H1 (cell line): Measurements from ENCODE around the gene DCAF7. TPM values are rescaled to one million over a fixed set of nuclear protein-coding genes. Genes with fewer than 3 reads are reported as not detected.

Experiments
- CHD2 ChIP-seq: IDR thresholded peaks from 2 replicates; pipeline ENCODE4 v1.6.1; 2012; ENCODE audit warnings: low read length, improper control_type of control experiment
- E2F6 ChIP-seq: IDR thresholded peaks from 2 replicates; pipeline ENCODE4 v1.6.1; 2012; ENCODE audit warnings: inconsistent platforms
- EZH2 ChIP-seq: fragments of 200-600 bp; sonication (generic); IDR thresholded peaks from 2 replicates; pipeline ENCODE4 v1.7.1; 2012; ENCODE audit warnings: low read depth, mild to moderate bottlenecking, moderate library complexity, low read length, inconsistent platforms; ENCODE audit not compliant: severe bottlenecking
- KDM4A ChIP-seq: IDR thresholded peaks from one replicate; pipeline ENCODE4 v1.7.1; 2012; ENCODE audit warnings: low read depth, mild to moderate bottlenecking, moderate library complexity, low read length, inconsistent platforms; ENCODE audit not compliant: severe bottlenecking
- RBBP5 ChIP-seq: IDR thresholded peaks from 2 replicates; pipeline ENCODE4 v1.7.1; 2012; ENCODE audit warnings: low read depth, mild to moderate bottlenecking, inconsistent platforms, low read length, moderate library complexity, borderline replicate concordance
- SP2 ChIP-seq: IDR thresholded peaks from 2 replicates; pipeline ENCODE4 v1.6.1; 2012; ENCODE audit warnings: mild to moderate bottlenecking, low read length, inconsistent platforms
- polyA plus RNA-seq, 7 experiments: library from polyadenylated mRNA; depleted of rRNA in 3 of 7; stranded (reverse) in 5 of 7; unstranded in 2 of 7; fragments of >200 nt in 5 of 7; fragments of 200-250 nt in 2 of 7; gene quantifications; 1 replicate in 5 of 7; 2 replicates in 1 of 7; 4 replicates in 1 of 7; pipeline versions ENCODE4 v1.2.1 to v1.2.3, GENCODE V29; 2011 to 2013; ENCODE audit warnings: missing spikeins in 2 of 7, mixed read lengths in 2 of 7
- total RNA-seq: library from RNA; stranded (reverse); fragmentation: NEBNext Ultra II Directional; extraction: Animal tissue kit (Norgen Biotek cat#: 25700); gene quantifications from 2 replicates; pipeline ENCODE4 v1.2.1, GENCODE V29; 2021

Gene DCAF7
- total and polyA plus RNA-seq, 2 of the 8 experiments (the other 6 are each of a cell fraction or from before 2014, with no cell fraction given): 74.9 to 94.1 TPM

DNA sequence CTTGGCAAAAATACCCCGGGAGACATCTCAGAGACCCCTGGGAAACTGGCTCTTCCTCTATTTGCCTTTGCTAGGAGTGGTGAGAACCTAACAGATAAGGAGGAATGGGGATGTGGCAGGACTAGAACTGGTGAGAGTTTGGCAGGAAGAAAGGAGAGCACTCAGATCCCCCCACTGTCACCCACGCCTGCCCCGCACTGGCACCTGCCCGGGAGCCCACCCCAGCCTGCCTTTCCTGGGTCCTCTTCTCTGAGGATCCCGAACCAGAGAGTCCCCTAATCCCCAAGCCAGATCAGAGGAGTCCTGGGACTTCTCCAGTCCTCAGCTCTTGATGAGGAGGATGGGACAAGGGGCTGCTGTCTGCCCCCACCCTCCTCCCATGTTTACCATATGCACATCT lies 23.4 kb upstream of the DCAF7 start (continued):
- TF ChIP-seq SP2 (no peak), RBBP5 (no peak), E2F6 (no peak), KDM4A (no peak), CHD2 (no peak), EZH2 (no peak)
